IMR-90 (cell line): ENCODE data around the gene NOS1AP. TPM values are rescaled to one million over a fixed set of nuclear protein-coding genes. Genes with fewer than 3 reads are reported as not detected.

Experiments
- ATAC-seq: fragments of 200-7000 bp; cut with Tn5 transposase; 2 replicates; pipeline ENCODE4 v1.9.1; 2020; ENCODE audit warnings: low read depth, mild to moderate bottlenecking, moderate library complexity
- BruUV-seq: library from RNA; stranded (reverse); fragments of 400-500 nt; replicated peaks from 2 replicates; lab custom pipeline; 2021; lab: Mats Ljungman, UMichigan
- CTCF ChIA-PET: fragments of 300-600 bp; formaldehyde crosslinking; extraction: SDS; loops from one replicate; lab custom pipeline; 2021; ENCODE audit warnings: antibody characterized with exemption; lab: Yijun Ruan, JAX
- POLR2A ChIA-PET: fragments of 300-600 bp; sonication (Branson Sonifier 250); formaldehyde crosslinking; loops from one replicate; lab custom pipeline; 2022; ENCODE audit warnings: antibody characterized with exemption; ENCODE audit not compliant: unreplicated experiment; lab: Charles Lee
- DNase-seq: peaks from one replicate; pipeline ENCODE4 v3.0.0; 2013
- H2AFZ ChIP-seq: replicated peaks from 2 replicates; pipeline ENCODE3; 2013; ENCODE audit warnings: low read length, mild to moderate bottlenecking; ENCODE audit not compliant: poor library complexity
- H2AK5ac ChIP-seq: 2 replicates; pipeline ENCODE4 v1.6.1; 2013; ENCODE audit warnings: low read depth, low read length, inconsistent platforms
- H2AK9ac ChIP-seq: replicated peaks from 2 replicates; pipeline ENCODE3; 2013; ENCODE audit warnings: mild to moderate bottlenecking, low read depth, low read length, moderate library complexity; ENCODE audit not compliant: poor library complexity
- H2BK120ac ChIP-seq: 2 replicates; pipeline ENCODE4 v1.6.1; 2013; ENCODE audit warnings: low read depth, low read length, inconsistent platforms
- H2BK15ac ChIP-seq: 3 replicates; pipeline ENCODE4 v1.6.1; 2013; ENCODE audit warnings: low read depth, low read length, inconsistent platforms
- H2BK20ac ChIP-seq: 2 replicates; pipeline ENCODE4 v1.6.1; 2013; ENCODE audit warnings: low read depth, mild to moderate bottlenecking, inconsistent platforms, low read length, moderate library complexity
- H2BK5ac ChIP-seq: 2 replicates; pipeline ENCODE4 v1.6.1; 2013; ENCODE audit warnings: mild to moderate bottlenecking, low read depth, low read length, inconsistent platforms; ENCODE audit not compliant: poor library complexity, severe bottlenecking
- H3K14ac ChIP-seq: replicated peaks from 2 replicates; pipeline ENCODE4 v1.6.1; 2013; ENCODE audit warnings: low read depth, low read length, inconsistent platforms
- H3K18ac ChIP-seq: 2 replicates; pipeline ENCODE4 v1.6.1; 2013; ENCODE audit warnings: low read depth, low read length, control low read depth
- H3K23ac ChIP-seq: 2 replicates; pipeline ENCODE4 v1.6.1; 2013; ENCODE audit warnings: low read depth, low read length, inconsistent platforms
- H3K27ac ChIP-seq: 2 replicates; pipeline ENCODE4 v1.5.1; 2013; ENCODE audit warnings: mild to moderate bottlenecking, control low read depth, low read length; ENCODE audit not compliant: insufficient read depth
- H3K27me3 ChIP-seq: 2 replicates; pipeline ENCODE4 v1.6.1; 2013; ENCODE audit warnings: low read length; ENCODE audit not compliant: control insufficient read depth, insufficient read depth
- H3K36me3 ChIP-seq: 2 replicates; pipeline ENCODE4 v1.6.1; 2013; ENCODE audit warnings: low read length, mixed read lengths; ENCODE audit not compliant: control insufficient read depth, insufficient read depth
- H3K4ac ChIP-seq: 2 replicates; pipeline ENCODE4 v1.6.1; 2013; ENCODE audit warnings: low read depth, low read length, inconsistent platforms
- H3K4me1 ChIP-seq: 2 replicates; pipeline ENCODE4 v1.6.1; 2013; ENCODE audit warnings: low read length, mixed read lengths; ENCODE audit not compliant: control insufficient read depth, insufficient read depth
- H3K4me2 ChIP-seq: 2 replicates; pipeline ENCODE4 v1.6.1; 2013; ENCODE audit warnings: low read depth, mild to moderate bottlenecking, control low read depth, low read length, moderate library complexity
- H3K4me3 ChIP-seq: 2 replicates; pipeline ENCODE4 v1.5.1; 2013; ENCODE audit warnings: low read depth, mild to moderate bottlenecking, control low read depth, low read length, moderate library complexity; ENCODE audit not compliant: insufficient read depth
- H3K56ac ChIP-seq: 2 replicates; pipeline ENCODE4 v1.6.1; 2013; ENCODE audit warnings: low read length, inconsistent platforms; ENCODE audit not compliant: insufficient read depth; ENCODE audit errors: extremely low read depth
- H3K79me1 ChIP-seq, 2 experiments: 2 replicates each; pipeline ENCODE4 v1.6.1; 2013; ENCODE audit warnings: low read length in 2 of 2, inconsistent platforms in 1 of 2, low read depth in 1 of 2
- H3K9ac ChIP-seq: 2 replicates; pipeline ENCODE4 v1.6.1; 2013; ENCODE audit warnings: low read depth, low read length, control low read depth
- H3K9me1 ChIP-seq: 2 replicates; pipeline ENCODE4 v1.6.1; 2013; ENCODE audit warnings: low read length, inconsistent platforms; ENCODE audit not compliant: insufficient read depth
- H3K9me3 ChIP-seq: 2 replicates; pipeline ENCODE4 v1.6.1; 2013; ENCODE audit warnings: low read length; ENCODE audit not compliant: control insufficient read depth, insufficient read depth
- H4K20me1 ChIP-seq: 2 replicates; pipeline ENCODE4 v1.6.1; 2013; ENCODE audit warnings: low read length, inconsistent platforms; ENCODE audit not compliant: insufficient read depth
- H4K5ac ChIP-seq: 2 replicates; pipeline ENCODE4 v1.6.1; 2013; ENCODE audit warnings: mild to moderate bottlenecking, low read depth, low read length, control low read depth
- H4K8ac ChIP-seq, 2 experiments: 2 replicates each; pipeline ENCODE4 v1.6.1; 2013; ENCODE audit warnings: low read depth in 2 of 2, low read length in 2 of 2, control low read depth in 1 of 2, inconsistent platforms in 1 of 2
- H4K91ac ChIP-seq: 2 replicates; pipeline ENCODE4 v1.6.1; 2013; ENCODE audit warnings: low read depth, low read length, inconsistent platforms; ENCODE audit not compliant: insufficient read depth
- FOS ChIP-seq: fragments of 150-350 bp; IDR thresholded peaks from 2 replicates; pipeline ENCODE4 v1.6.1; 2016; ENCODE audit warnings: low read depth, low read length
- MAZ ChIP-seq: IDR thresholded peaks from 2 replicates; pipeline ENCODE4 v1.6.1; 2012; ENCODE audit warnings: low read depth, mild to moderate bottlenecking, low read length, improper control_type of control experiment, moderate library complexity, borderline replicate concordance
- WGBS, 2 experiments: methylation state at CpG; one replicate each; pipeline versions ENCODE4 v1.1.5 to v1.1.7; 2013; ENCODE audit warnings: missing lambda C conversion rate in 2 of 2; ENCODE audit not compliant: insufficient read length in 1 of 2; ENCODE audit errors: extremely low coverage in 2 of 2; 5-methylcytosine and 5-hydroxymethylcytosine counted together
- dilution Hi-C: fragments of 300-500 bp; cut with HindIII; formaldehyde crosslinking; loops from one replicate; pipeline ENCODE4 v1.14.3; 2018; ENCODE audit warnings: low sequenced_read_pairs; ENCODE audit not compliant: unreplicated experiment
- in situ Hi-C: fragments of 300-500 bp; cut with MboI; formaldehyde crosslinking; loops from 3 replicates; pipeline ENCODE4 v1.14.3; 2019; ENCODE audit warnings: low sequenced_read_pairs, inconsistent platforms, mixed read lengths
- intact Hi-C: fragments of 100-400 bp; cut with micrococcal nuclease; formaldehyde crosslinking; loops from 2 replicates; pipeline ENCODE4 v1.10.0; 2022
- polyA plus RNA-seq, 3 experiments: library from polyadenylated mRNA; depleted of rRNA; stranded (reverse); fragments of >200 nt; gene quantifications; 2 replicates each; pipeline ENCODE4 v1.2.3, GENCODE V29; 2012; ENCODE audit warnings: low replicate concordance in 1 of 3
- total RNA-seq: library from RNA; depleted of rRNA; stranded (reverse); fragments of >200 nt; gene quantifications from 2 replicates; pipeline ENCODE4 v1.2.3, GENCODE V29; 2012
- TF ChIP-seq, protein P1 (sequence below): conservative IDR thresholded peaks from 2 replicates; pipeline ENCODE4 v1.5.1; 2012; ENCODE audit warnings: mild to moderate bottlenecking, low read depth, low read length, improper control_type of control experiment
- TF ChIP-seq, protein P2 (sequence below): fragments of 150-350 bp; IDR thresholded peaks from 2 replicates; pipeline ENCODE4 v1.6.1; 2016; ENCODE audit warnings: low read depth, mild to moderate bottlenecking, low read length, moderate library complexity, borderline replicate concordance

NOS1AP gene
- total and polyA plus RNA-seq, 2 of the 4 experiments (the other 2 are of a cell fraction), result 0.18 to 0.19 TPM

DNA sequence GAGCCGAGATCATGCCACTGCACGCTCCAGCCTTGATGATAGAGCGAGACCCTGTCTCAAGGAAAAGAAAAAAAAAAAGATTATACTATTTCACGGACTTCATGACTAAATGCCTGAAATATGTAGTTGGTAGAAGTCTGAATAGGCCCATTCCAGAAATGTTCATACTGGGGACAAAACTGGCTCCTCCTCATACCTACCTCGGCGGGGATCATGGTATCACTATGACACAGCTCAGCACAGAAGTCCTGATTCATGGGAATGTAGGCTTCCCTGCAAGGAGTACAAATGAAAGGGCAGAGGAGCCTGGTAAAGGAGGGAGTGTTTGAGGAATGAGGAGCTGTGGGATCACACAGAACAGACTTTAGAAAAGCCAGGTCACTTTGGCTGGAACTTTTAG lies 302.1 kb downstream of the NOS1AP start:
- H3K79me1 ChIP-seq, result no peaks in the 10 kb centered on the region
- no peak overlapping the region for H4K5ac ChIP-seq
- no peaks in the 10 kb centered on the region for H4K20me1 ChIP-seq
- no peaks in the 10 kb centered on the region for H3K9me3 ChIP-seq
- in situ Hi-C loops (no loop called here), intact Hi-C loops (no loop called here), dilution Hi-C loops (no loop called here)
- no peaks in the 10 kb centered on the region for H3K36me3 ChIP-seq
- H2AFZ ChIP-seq, result no peak overlapping the region
- H3K27ac ChIP-seq, result no peak overlapping the region
- H3K56ac ChIP-seq, result no peak overlapping the region
- ATAC-seq, result peak; percentile 42
- H2BK20ac ChIP-seq, result no peak overlapping the region
- no peak overlapping the region for H2BK5ac ChIP-seq
- no peak overlapping the region for H3K4me2 ChIP-seq
- no peak overlapping the region for H4K91ac ChIP-seq
- H2BK15ac ChIP-seq, result no peak overlapping the region
- H2BK120ac ChIP-seq, result no peak overlapping the region
- no peak overlapping the region for H3K23ac ChIP-seq
- no peak overlapping the region for H3K4ac ChIP-seq
- no peak overlapping the region for H2AK5ac ChIP-seq
- no CpG with 5 or more reads among the region's 6 CpGs for WGBS, 2 experiments
- no TSS peak for BruUV-seq
- H4K8ac ChIP-seq, result no peak overlapping the region
- H3K9ac ChIP-seq, result no peak overlapping the region
- peaks cover 13% of the 10 kb centered on the region for H3K27me3 ChIP-seq
- ChIA-PET CTCF (interaction anchor here (2.0 kb wide), 1 partner anchor 14 kb away, joined by 8 read pairs; no protein-coding TSS in a partner anchor), POLR2A (no interaction called here)
- peak; percentile 18 for DNase-seq
- no peak overlapping the region for H3K4me3 ChIP-seq
- no peak for TF ChIP-seq MAZ
- no peak for TF ChIP-seq FOS
- TF ChIP-seq, protein P1, sequence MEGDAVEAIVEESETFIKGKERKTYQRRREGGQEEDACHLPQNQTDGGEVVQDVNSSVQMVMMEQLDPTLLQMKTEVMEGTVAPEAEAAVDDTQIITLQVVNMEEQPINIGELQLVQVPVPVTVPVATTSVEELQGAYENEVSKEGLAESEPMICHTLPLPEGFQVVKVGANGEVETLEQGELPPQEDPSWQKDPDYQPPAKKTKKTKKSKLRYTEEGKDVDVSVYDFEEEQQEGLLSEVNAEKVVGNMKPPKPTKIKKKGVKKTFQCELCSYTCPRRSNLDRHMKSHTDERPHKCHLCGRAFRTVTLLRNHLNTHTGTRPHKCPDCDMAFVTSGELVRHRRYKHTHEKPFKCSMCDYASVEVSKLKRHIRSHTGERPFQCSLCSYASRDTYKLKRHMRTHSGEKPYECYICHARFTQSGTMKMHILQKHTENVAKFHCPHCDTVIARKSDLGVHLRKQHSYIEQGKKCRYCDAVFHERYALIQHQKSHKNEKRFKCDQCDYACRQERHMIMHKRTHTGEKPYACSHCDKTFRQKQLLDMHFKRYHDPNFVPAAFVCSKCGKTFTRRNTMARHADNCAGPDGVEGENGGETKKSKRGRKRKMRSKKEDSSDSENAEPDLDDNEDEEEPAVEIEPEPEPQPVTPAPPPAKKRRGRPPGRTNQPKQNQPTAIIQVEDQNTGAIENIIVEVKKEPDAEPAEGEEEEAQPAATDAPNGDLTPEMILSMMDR, result no peak
- TF ChIP-seq, protein P2, sequence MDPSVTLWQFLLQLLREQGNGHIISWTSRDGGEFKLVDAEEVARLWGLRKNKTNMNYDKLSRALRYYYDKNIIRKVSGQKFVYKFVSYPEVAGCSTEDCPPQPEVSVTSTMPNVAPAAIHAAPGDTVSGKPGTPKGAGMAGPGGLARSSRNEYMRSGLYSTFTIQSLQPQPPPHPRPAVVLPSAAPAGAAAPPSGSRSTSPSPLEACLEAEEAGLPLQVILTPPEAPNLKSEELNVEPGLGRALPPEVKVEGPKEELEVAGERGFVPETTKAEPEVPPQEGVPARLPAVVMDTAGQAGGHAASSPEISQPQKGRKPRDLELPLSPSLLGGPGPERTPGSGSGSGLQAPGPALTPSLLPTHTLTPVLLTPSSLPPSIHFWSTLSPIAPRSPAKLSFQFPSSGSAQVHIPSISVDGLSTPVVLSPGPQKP, result no peak
- no peak overlapping the region for H3K18ac ChIP-seq
- no peak overlapping the region for H2AK9ac ChIP-seq
- H3K14ac ChIP-seq, result no peak overlapping the region
- no peaks in the 10 kb centered on the region for H3K4me1 ChIP-seq
- no peaks in the 10 kb centered on the region for H3K9me1 ChIP-seq
